Osteocyte (in vitro differentiated cells): ENCODE measurements around the gene TBXAS1. TPM values are rescaled to one million over a fixed set of nuclear protein-coding genes. Genes with fewer than 3 reads are reported as not detected.

Experiments
- DNase-seq: peaks from one replicate; pipeline ENCODE4 v3.0.0; 2021; ENCODE audit warnings: mixed read lengths; ENCODE audit not compliant: unreplicated experiment; ENCODE audit errors: extremely low spot score
- H3K27ac Mint-ChIP-seq: one replicate; pipeline ENCODE4 v1.8.0; 2021; ENCODE audit warnings: mild to moderate bottlenecking, mixed read lengths; ENCODE audit not compliant: unreplicated experiment
- H3K27me3 Mint-ChIP-seq: one replicate; pipeline ENCODE4 v1.8.0; 2021; ENCODE audit warnings: mixed read lengths; ENCODE audit not compliant: unreplicated experiment
- H3K36me3 Mint-ChIP-seq: one replicate; pipeline ENCODE4 v1.8.0; 2021; ENCODE audit warnings: mixed read lengths; ENCODE audit not compliant: unreplicated experiment
- H3K4me1 Mint-ChIP-seq: one replicate; pipeline ENCODE4 v1.8.0; 2021; ENCODE audit warnings: mixed read lengths; ENCODE audit not compliant: unreplicated experiment
- H3K4me3 Mint-ChIP-seq: one replicate; pipeline ENCODE4 v1.8.0; 2021; ENCODE audit warnings: mild to moderate bottlenecking, moderate library complexity, mixed read lengths; ENCODE audit not compliant: unreplicated experiment
- H3K9me3 Mint-ChIP-seq: one replicate; pipeline ENCODE4 v1.8.0; 2021; ENCODE audit warnings: mixed read lengths; ENCODE audit not compliant: unreplicated experiment
- total RNA-seq: library from RNA; stranded (reverse); gene quantifications from 2 replicates; pipeline ENCODE4 v1.2.1, GENCODE V29; 2021
- TF ChIP-seq, protein P1 (sequence below): fragments of 200-600 bp; sonication (generic); IDR thresholded peaks from 2 replicates; pipeline ENCODE4 v1.5.0; 2021; ENCODE audit warnings: antibody characterized with exemption, mild to moderate bottlenecking, moderate library complexity

TBXAS1 gene
- total RNA-seq, 1 donor from 2014 or later, result 3.5 TPM

DNA sequence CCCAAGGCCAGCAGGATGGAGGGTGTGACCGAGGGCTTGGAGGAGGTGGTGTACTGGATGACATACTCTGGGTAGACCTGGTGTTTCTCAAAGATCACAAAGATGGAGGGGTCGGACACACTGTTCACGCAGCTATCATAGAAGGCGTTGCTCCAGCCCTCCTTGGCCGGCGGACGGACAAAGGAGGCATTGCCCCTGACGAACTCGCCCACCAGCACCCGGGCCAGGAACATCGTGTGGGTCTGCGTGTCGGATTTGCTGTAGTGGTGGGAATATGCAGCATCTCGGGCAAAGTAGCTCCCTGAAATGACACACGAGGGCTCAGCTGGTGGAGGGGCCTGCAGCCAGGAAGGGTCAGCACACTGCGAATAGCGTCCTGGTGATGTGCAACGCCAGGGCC lies 195.5 kb downstream of the TBXAS1 start:
- no peaks in the 10 kb centered on the region for H3K9me3 Mint-ChIP-seq
- H3K27ac Mint-ChIP-seq, result no peak overlapping the region
- H3K27me3 Mint-ChIP-seq, result no peaks in the 10 kb centered on the region
- H3K36me3 Mint-ChIP-seq, result peaks cover 14% of the 10 kb centered on the region
- no peak overlapping the region for H3K4me3 Mint-ChIP-seq
- TF ChIP-seq, protein P1, sequence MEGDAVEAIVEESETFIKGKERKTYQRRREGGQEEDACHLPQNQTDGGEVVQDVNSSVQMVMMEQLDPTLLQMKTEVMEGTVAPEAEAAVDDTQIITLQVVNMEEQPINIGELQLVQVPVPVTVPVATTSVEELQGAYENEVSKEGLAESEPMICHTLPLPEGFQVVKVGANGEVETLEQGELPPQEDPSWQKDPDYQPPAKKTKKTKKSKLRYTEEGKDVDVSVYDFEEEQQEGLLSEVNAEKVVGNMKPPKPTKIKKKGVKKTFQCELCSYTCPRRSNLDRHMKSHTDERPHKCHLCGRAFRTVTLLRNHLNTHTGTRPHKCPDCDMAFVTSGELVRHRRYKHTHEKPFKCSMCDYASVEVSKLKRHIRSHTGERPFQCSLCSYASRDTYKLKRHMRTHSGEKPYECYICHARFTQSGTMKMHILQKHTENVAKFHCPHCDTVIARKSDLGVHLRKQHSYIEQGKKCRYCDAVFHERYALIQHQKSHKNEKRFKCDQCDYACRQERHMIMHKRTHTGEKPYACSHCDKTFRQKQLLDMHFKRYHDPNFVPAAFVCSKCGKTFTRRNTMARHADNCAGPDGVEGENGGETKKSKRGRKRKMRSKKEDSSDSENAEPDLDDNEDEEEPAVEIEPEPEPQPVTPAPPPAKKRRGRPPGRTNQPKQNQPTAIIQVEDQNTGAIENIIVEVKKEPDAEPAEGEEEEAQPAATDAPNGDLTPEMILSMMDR, result no peak
- peaks cover 16% of the 10 kb centered on the region for H3K4me1 Mint-ChIP-seq
- no peak for DNase-seq

- Mint-ChIP-seq H3K4me3 (no peak overlapping the region), H3K36me3 (peaks cover 18% of the 10 kb centered on the region)
- DNase-seq, result no peak
Observed at GRCh38 chr7:140025241-140025640, 196.2 kb downstream of the TBXAS1 start.

GRCh38 chr7:140025814-140026433 lies 196.9 kb downstream of the TBXAS1 start:
- no peak overlapping the region for H3K27ac Mint-ChIP-seq
- H3K36me3 Mint-ChIP-seq, result peaks cover 24% of the 10 kb centered on the region
- H3K9me3 Mint-ChIP-seq, result no peaks in the 10 kb centered on the region
- TF ChIP-seq, protein P1, result no peak
- peaks cover 15% of the 10 kb centered on the region for H3K4me1 Mint-ChIP-seq
- H3K27me3 Mint-ChIP-seq, result no peaks in the 10 kb centered on the region
- no peak for DNase-seq
- H3K4me3 Mint-ChIP-seq, result no peak overlapping the region

More at GRCh38 chr7:140025241-140025640, 196.2 kb downstream of the TBXAS1 start:
- TF ChIP-seq, protein P1, result no peak
- Mint-ChIP-seq H3K27me3 (no peaks in the 10 kb centered on the region), H3K9me3 (no peaks in the 10 kb centered on the region), H3K4me1 (peaks cover 15% of the 10 kb centered on the region), H3K27ac (no peak overlapping the region)

DNA sequence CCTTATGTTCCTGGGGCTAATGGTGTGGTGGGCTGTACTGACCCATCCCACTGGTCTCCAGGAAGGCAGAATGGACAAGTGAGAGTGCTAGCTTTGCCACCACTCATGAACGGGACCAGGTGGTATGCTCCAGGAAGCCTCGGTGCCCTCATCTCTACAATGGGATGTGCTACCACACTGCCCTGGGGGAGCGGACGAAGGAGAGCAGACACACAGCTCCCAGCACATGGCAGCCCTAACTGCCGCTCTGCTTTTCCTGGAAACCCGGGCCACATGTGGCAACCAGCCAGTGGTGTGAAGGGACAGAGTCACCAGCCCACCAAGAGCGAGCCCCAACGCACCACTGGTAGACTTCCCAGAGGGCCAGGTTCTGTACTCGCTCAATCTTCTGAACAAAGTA lies 197.9 kb downstream of the TBXAS1 start:
- Mint-ChIP-seq H3K36me3 (peaks cover 28% of the 10 kb centered on the region), H3K4me1 (peaks cover 16% of the 10 kb centered on the region), H3K27me3 (no peaks in the 10 kb centered on the region), H3K27ac (no peak overlapping the region), H3K9me3 (no peaks in the 10 kb centered on the region), H3K4me3 (no peak overlapping the region)
- DNase-seq, result no peak
- TF ChIP-seq, protein P1, result no peak

DNA sequence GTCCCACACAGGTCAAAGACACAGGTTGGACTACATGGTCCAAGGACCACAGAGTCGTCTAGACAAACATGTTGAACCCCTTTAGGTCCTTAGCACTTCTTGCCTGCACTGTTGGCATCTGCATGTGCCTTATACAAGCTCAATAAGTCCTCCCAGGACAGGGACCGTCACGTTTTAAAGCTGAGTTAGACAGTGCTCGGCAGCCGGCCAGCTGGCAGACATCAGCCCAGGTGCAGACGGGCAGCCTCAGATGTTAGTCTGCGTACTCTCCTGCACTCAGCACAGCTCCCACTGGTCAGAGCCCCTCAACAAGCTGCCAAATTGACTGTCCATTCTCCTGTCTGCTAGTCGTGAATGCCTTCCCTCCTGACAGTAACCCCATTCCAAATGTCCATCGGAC lies 198.8 kb downstream of the TBXAS1 start:
- DNase-seq, result peak; percentile 34
- peaks cover 6% of the 10 kb centered on the region for H3K4me1 Mint-ChIP-seq
- no peaks in the 10 kb centered on the region for H3K9me3 Mint-ChIP-seq
- H3K4me3 Mint-ChIP-seq, result no peak overlapping the region
- no peaks in the 10 kb centered on the region for H3K27me3 Mint-ChIP-seq
- peaks cover 32% of the 10 kb centered on the region for H3K36me3 Mint-ChIP-seq
- TF ChIP-seq, protein P1, result no peak
- no peak overlapping the region for H3K27ac Mint-ChIP-seq
